Renal pelvis (tissue), 4 donors: Measurements from ENCODE around the gene SFMBT2. TPM values are rescaled to one million over a fixed set of nuclear protein-coding genes. Genes with fewer than 3 reads are reported as not detected.
A peak's percentile ranks its signal among the peaks of the same experiment; 100 is the strongest.

ENCODE experiments used
- DNase-seq: peaks from one replicate; pipeline ENCODE4 v3.0.0-alpha.2; 2013
- polyA plus RNA-seq, 3 donors: library from polyadenylated mRNA; unstranded; fragments of 120-200 nt; gene quantifications; one replicate each; pipeline ENCODE4 v1.2.1, GENCODE V29; 2013; ENCODE audit not compliant: insufficient read length in 3 of 3

SFMBT2 gene
- polyA plus RNA-seq, 3 donors: 6.2 to 8.5 (median 7.6) TPM

DNA sequence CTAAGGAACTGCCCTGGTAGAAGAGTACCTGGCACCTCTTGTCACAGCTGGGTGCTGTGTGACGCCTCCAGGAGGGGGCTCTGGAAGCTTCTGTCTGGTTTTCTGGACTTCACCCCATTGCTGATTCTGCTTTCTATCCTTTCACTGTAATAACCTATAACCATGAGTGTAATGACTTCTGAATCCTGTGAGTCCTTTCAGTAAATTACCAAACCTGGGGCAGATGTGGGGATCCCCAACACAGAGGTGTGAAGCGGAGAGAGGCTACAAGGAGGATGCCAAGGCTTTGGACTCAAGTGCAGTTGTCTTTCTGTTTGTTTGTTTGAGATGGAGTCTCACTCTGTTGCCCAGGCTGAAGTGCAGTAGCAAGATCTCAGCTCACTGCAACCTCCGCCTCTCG is 143.7 kb downstream of the SFMBT2 start:
- no peak for DNase-seq

DNA sequence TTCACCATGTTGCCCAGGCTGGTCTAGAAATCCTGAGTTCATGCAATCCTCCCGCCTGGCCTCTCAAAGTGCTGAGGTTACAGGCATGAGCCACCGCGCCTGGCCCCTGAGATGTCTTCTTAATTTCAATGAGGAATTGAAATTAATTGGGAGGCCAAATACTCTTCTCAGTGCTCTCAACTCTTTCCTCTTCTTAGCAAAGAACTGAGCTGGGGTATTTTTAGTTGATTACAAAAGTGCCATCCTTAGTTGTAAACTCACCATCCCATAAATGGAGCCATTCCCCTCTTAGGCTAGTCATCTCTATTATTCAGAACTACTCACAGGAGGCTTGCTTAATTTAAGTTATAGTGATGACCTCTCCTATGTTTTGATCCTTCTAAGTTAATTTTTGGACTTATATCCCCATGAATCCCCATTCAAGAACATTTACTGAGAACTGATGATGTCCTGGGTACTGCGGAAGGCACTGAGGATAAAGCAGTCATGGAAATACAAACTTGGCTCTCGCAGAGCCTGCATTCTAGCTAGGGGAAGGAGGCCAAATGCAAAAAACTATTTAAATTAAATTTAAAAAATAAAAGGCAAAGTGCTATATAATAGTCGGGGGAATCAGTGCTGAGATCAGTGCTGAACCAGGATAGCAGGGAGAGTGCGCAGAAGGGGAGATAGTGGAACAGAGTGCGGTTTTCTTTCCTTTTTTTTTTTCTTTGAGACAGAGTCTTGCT is 145.3 kb downstream of the SFMBT2 start:
- DNase-seq: no peak

GRCh38 chr10:7264313-7264756 is 146.5 kb downstream of the SFMBT2 start:
- DNase-seq: no peak

GRCh38 chr10:7263616-7264015 is 147.2 kb downstream of the SFMBT2 start:
- DNase-seq: no peak

DNA sequence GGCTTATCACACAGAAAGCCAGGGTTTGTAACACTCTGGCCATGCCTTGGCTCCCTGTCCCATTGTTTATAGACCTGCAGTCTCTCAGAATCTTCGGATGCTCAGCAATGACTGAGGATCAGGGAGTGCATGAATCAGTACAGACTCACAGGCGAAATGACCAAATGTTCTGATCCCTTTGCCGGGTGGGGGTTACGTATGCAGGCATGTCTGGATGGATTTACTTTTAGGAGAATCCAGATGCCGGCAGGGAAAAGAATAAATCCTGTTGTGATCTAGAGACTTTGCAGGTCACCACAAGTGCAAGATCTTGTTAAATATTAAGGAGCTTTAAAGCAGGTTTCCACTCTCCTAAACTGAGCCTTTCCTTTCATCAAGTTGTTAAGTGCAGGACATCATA is 149.5 kb downstream of the SFMBT2 start:
- no peak for DNase-seq

DNA sequence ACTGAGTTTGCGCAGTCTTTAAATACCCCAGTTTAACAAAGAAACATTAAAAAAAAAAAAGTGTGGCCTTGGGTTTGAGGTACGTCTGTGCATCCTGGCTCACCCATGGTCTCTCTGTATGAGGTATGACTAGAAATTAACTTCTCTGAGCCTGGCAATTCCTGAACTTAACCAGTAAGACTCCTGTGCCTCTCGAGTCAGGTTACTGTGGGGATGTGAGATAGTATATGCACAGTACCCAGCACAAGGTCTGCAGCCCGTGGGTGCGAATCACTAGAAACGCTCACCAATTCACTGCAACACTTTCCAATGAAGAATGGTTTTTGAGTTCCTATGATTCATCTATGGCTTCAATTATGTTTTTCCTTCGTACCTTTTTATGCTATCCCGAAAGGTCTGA is 149.9 kb downstream of the SFMBT2 start:
- no peak for DNase-seq

- DNase-seq: peak; percentile 72
Measured at GRCh38 chr10:7260412-7260900, 150.4 kb downstream of the SFMBT2 start.

DNA sequence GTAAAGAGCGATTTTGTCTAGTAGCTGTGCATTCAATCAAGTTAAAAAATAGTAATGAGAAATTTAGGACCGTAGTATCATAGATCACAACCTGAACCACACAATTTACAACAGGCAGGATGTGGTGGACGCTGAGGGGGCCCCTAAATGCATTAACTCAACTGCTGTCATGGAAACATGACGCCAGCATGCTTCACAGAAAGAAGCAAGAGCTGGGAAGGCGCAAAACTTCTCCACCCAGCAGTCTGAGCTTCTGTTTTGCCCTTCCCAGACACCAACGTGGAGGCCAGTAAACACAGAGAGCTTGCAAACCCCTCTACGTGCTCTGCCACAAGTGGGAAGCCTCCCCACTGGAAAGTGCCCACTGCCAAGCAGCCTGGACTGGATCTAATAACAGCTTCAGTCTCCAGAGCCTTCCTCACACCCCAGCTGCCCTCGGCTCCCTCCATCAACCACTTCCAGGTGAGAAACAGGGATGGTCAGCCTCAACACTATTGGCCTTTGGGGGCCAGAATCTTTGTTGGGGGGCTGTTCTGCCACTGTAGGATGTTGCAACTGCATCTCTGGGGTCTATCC is 151.8 kb downstream of the SFMBT2 start:
- DNase-seq: no peak

- no peak for DNase-seq
Measured at GRCh38 chr10:7255517-7255916, 155.3 kb downstream of the SFMBT2 start.

- no peak for DNase-seq
Measured at GRCh38 chr10:7251696-7252465, 159.0 kb downstream of the SFMBT2 start.

GRCh38 chr10:7250236-7250635 is 160.6 kb downstream of the SFMBT2 start:
- no peak for DNase-seq

DNA sequence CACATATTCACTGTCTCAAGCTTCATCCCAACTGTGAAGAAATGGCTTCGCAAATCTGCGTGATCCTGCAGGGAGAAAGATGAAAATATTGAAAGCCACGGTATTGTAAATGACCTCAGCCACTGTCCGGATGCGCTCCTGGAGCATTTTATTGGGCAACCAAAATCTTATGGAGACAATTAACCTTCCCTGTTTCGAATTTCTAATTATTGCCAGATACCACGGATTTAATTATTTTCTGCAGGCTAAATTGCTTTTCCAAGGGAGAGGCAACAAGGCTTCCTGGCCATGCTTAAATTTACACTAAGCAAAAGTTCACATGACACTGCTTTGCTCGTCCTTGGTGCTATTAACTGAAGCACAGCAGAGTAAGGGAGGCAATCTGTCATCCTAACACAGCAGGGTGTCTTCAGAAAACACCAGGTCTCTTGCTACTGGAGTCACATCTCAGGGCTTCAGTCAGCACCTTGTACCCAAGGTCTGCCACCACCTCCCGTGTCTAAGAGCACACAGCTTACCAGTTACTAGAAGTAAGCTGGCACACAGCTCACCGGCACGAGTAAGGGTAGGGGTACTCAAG is 162.2 kb downstream of the SFMBT2 start:
- DNase-seq: no peak

DNA sequence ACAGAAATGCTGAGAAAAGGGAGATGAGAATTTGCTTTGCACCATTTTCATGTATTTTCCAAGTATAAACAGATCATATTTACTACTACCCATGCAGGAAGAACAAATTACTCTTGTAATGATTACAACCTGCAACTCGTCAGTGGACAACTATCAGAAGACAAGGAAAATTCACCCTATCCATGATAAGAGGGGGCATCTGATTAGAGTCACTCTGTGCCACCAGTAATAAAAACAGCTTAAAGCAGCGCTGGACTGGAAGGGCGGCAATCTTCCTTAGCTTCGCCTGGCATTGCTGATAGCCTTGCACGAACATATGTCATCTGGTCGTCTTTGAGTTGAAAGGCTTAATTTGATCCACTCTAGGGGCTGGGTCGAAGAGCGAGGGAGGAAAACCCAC is 162.7 kb downstream of the SFMBT2 start:
- DNase-seq: no peak

DNA sequence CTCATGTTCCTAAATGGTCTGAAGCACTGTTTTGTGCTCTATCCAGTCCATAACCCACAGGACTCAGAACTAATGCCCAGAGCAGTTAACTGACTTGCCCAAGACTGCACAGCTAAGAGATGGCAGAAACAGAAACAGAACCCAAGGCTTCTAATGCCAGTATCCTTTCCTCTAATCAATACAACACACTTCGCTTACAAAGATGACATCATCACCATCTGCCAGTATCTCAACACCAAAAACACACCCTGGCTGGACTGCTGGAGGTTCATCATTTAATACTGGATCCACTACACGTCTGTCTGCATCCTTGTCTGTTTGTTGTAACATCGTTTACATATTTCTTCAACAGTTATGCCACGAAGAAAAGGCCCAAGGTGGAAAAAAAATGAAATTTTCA is 165.3 kb downstream of the SFMBT2 start:
- no peak for DNase-seq

GRCh38 chr10:7243873-7244272 is 167.0 kb downstream of the SFMBT2 start:
- no peak for DNase-seq

GRCh38 chr10:7243139-7243538 is 167.7 kb downstream of the SFMBT2 start:
- no peak for DNase-seq

DNA sequence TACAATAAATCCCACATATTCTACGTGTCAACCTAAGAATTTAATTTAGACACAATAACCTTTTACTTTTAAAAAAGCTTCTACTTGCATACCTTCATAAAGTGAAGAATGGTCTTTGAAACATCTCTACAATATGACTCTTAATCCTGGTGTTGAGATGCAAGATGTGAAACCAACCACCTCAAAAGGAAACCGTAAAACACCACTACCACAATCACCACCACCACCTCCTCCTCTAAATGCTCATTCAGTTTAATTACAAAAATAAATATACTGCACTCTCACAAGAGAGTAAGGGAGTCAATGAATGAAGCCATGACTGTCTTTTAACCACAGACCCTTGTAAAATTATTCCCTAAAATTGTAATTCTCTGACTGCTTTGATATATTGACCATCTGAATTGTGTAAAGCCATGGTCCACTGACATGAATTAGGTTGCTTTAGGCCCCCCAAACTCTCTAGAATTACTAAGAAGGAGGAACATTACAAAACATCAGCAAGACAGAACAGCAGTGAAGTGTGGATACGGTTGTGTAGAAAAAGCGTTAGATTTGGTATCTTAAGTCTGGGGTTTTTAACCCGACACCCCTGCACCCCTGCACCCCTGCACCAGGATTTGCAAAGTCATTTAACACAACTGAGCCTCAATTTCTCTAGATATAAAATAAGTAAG is 171.4 kb downstream of the SFMBT2 start:
- no peak for DNase-seq

- no peak for DNase-seq
Measured at GRCh38 chr10:7235376-7235775, 175.5 kb downstream of the SFMBT2 start.

- DNase-seq: no peak
Measured at GRCh38 chr10:7234109-7234508, 176.7 kb downstream of the SFMBT2 start.

GRCh38 chr10:7233259-7233991 is 177.4 kb downstream of the SFMBT2 start:
- DNase-seq: no peak
